ENCODE measurements around the gene UQCRC1. TPM values are rescaled to one million over a fixed set of nuclear protein-coding genes. Genes with fewer than 3 reads are reported as not detected.

The UQCRC1 gene
- total RNA-seq, 1 experiment from 2014 or later: 413 TPM

DNA sequence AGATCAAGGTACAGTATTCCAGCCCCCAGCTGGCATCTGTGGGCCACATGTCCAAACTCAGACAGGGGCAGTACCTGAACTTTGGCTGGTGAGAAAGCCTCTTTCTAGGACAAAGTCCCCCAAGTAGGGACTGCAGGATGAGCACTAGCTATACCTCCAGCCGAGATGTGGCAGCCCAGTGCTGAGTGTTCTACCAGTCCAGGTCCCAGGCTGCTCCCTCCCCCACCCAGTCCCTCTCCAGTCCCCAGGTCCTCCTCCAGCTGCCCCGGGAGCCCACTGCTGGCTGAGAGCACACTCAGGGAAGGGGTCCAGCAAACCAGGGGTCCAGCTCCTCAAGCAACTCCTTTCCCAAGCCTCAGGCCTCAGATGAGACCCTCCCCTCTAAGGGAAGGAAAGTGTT, 24.3 kb upstream of the UQCRC1 start:
- no TSS peak for BruUV-seq (replicated peaks)
- Mint-ChIP-seq H3K36me3 (ENCODE audit: insufficient read depth, unreplicated experiment) (peaks cover 37% of the 10 kb centered on the region), H3K4me1 (ENCODE audit: insufficient read depth, unreplicated experiment) (peaks cover 10% of the 10 kb centered on the region), H3K4me3 (ENCODE audit: unreplicated experiment) (peak overlapping the region; percentile 84), H3K9me3 (ENCODE audit: unreplicated experiment) (no peaks in the 10 kb centered on the region), H3K27me3 (ENCODE audit: insufficient read depth, unreplicated experiment) (no peaks in the 10 kb centered on the region), H3K27ac (ENCODE audit: low read depth, unreplicated experiment) (peak overlapping the region; percentile 85)
- no peak for DNase-seq (ENCODE audit: unreplicated experiment)
- CTCF ChIA-PET: interaction anchor here (0.7 to 3.4 kb wide), 5 partner anchors 13 to 35 kb away, joined by 3 to 22 read pairs (median 12); partner anchors contain the start of gene CELSR3
- TF ChIP-seq, protein P1, sequence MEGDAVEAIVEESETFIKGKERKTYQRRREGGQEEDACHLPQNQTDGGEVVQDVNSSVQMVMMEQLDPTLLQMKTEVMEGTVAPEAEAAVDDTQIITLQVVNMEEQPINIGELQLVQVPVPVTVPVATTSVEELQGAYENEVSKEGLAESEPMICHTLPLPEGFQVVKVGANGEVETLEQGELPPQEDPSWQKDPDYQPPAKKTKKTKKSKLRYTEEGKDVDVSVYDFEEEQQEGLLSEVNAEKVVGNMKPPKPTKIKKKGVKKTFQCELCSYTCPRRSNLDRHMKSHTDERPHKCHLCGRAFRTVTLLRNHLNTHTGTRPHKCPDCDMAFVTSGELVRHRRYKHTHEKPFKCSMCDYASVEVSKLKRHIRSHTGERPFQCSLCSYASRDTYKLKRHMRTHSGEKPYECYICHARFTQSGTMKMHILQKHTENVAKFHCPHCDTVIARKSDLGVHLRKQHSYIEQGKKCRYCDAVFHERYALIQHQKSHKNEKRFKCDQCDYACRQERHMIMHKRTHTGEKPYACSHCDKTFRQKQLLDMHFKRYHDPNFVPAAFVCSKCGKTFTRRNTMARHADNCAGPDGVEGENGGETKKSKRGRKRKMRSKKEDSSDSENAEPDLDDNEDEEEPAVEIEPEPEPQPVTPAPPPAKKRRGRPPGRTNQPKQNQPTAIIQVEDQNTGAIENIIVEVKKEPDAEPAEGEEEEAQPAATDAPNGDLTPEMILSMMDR (IDR thresholded peaks at IDR 0.05; ENCODE audit: unreplicated experiment): no peak
- intact Hi-C loops (cut with micrococcal nuclease): loop anchor here (2.0 kb wide), 1 partner anchor 51 kb away; the partner anchor contains the start of gene NCKIPSD
- POLR2A ChIA-PET: interaction anchor here (0.7 to 4.1 kb wide), 8 partner anchors 11 to 193 kb away, joined by 4 to 93 read pairs (median 32); partner anchors contain the start of genes CCDC51, CELSR3, COL7A1 and PFKFB4

DNA sequence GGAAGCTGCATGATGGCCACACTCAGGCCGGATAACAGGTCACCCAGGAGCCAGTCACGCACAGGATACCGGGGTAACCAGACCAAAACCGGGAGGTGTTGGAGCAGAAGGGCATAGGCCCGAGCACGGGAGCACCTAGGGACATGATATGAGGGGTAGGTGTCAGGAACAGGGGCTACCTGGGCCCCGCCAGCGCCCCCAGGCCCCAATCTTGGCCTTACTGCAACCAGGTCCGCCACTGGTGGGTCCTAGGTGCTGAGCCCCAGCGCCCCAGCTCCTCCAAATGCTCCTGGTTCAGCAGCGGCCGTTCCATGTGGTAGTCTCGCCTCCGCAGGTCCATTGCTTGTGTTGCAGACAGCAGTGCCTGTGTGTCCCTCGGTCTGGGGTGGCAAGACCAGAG, 23.8 kb upstream of the UQCRC1 start:
- CTCF ChIA-PET: interaction anchor here (0.9 to 3.4 kb wide), 3 partner anchors 20 to 35 kb away, joined by 3 to 22 read pairs (median 12); no protein-coding TSS in a partner anchor
- Mint-ChIP-seq H3K4me1 (ENCODE audit: insufficient read depth, unreplicated experiment) (peaks cover 10% of the 10 kb centered on the region), H3K27ac (ENCODE audit: low read depth, unreplicated experiment) (peak overlapping the region; percentile 85), H3K4me3 (ENCODE audit: unreplicated experiment) (peak overlapping the region; percentile 84), H3K36me3 (ENCODE audit: insufficient read depth, unreplicated experiment) (peaks cover 41% of the 10 kb centered on the region), H3K27me3 (ENCODE audit: insufficient read depth, unreplicated experiment) (no peaks in the 10 kb centered on the region), H3K9me3 (ENCODE audit: unreplicated experiment) (no peaks in the 10 kb centered on the region)
- BruUV-seq (replicated peaks): no TSS peak
- POLR2A ChIA-PET: interaction anchor here (3.6 to 4.1 kb wide), 3 partner anchors 11 to 35 kb away, joined by 50 to 93 read pairs (median 88); partner anchors contain the start of genes CELSR3, COL7A1 and TMEM89
- TF ChIP-seq, protein P1 (IDR thresholded peaks at IDR 0.05; ENCODE audit: unreplicated experiment): no peak
- no peak for DNase-seq (ENCODE audit: unreplicated experiment)
- intact Hi-C loops (cut with micrococcal nuclease): no loop called here

DNA sequence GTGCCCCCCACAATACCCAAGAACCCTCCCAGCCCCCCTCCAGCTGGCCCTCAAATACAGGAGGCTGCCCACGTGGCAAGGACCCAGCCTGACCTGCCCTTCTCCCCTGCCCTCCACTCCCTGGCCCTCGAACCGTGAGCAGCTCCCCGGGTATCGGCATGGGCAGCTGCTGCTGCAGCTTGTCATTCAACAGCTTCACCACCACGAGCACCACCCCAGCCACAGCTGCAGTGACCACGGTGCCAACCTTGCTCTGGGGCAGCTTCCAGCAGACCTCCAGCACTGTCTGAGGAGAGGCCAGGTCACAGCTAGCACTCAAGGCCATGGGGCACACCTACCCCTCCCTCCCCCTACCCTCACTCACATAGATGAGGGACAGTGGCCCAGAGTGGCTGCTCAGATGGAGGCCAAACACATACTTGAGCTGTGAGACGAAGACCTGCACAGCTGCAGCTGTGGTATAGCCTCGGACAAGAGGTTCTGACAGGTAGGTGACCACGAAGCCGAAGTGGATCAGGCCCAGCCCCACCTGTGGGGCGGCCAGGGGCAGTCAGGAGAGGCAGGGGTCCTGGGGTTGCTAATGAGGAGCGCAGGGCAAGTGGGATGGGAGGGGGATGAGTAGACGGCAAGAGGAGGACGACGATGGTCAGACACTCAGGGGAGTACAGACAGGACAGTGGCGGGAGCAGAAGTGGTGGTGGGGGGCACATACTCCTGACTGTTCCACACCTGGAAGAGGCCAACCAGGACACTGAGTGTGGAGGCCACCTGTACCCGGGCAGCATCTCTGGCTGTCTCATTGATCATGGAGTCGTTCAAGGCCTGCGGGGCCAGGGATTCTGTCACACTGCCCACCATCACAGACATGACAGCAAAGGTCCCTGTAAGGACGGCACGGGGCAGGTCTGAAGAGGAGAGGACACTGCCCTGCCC, 22.3 kb upstream of the UQCRC1 start:
- Mint-ChIP-seq H3K36me3 (ENCODE audit: insufficient read depth, unreplicated experiment) (peaks cover 49% of the 10 kb centered on the region), H3K4me1 (ENCODE audit: insufficient read depth, unreplicated experiment) (peaks cover 10% of the 10 kb centered on the region), H3K27me3 (ENCODE audit: insufficient read depth, unreplicated experiment) (no peaks in the 10 kb centered on the region), H3K4me3 (ENCODE audit: unreplicated experiment) (no peak overlapping the region), H3K27ac (ENCODE audit: low read depth, unreplicated experiment) (peak overlapping the region; percentile 69), H3K9me3 (ENCODE audit: unreplicated experiment) (no peaks in the 10 kb centered on the region)
- DNase-seq (ENCODE audit: unreplicated experiment): no peak
- TF ChIP-seq, protein P1 (IDR thresholded peaks at IDR 0.05; ENCODE audit: unreplicated experiment): no peak
- intact Hi-C loops (cut with micrococcal nuclease): no loop called here
- CTCF ChIA-PET: interaction anchor here (1.4 kb wide), 1 partner anchor 108 kb away, joined by 3 read pairs; no protein-coding TSS in a partner anchor
- POLR2A ChIA-PET: interaction anchor here (0.6 to 1.2 kb wide), 3 partner anchors 11 to 33 kb away, joined by 3 to 4 read pairs (median 3); no protein-coding TSS in a partner anchor
- no TSS peak for BruUV-seq (replicated peaks)

DNA sequence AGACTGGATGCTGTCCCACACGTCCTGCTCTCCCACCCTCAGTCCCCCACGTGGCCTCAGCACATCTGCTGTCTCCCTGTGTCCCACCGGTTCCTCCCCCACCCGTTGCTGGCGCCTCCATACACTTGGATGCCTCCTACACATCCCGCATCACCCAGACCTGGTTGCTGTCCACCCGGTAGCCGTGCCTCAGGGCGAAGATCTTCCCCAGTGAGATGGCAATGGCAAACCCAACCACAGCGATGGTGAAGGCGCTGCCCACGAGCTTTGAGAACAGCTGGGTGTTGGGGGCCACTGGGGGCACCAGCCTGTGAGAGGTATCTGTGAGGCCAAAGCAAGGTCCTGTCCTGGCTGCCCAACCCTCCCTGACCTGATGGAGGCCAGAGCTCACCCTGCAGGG, 21.4 kb upstream of the UQCRC1 start:
- no TSS peak for BruUV-seq (replicated peaks)
- ChIA-PET POLR2A (interaction anchor here (0.8 to 1.2 kb wide), 2 partner anchors 12 to 32 kb away, joined by 3 to 4 read pairs; no protein-coding TSS in a partner anchor), CTCF (interaction anchor here (1.4 kb wide), 1 partner anchor 109 kb away, joined by 3 read pairs; no protein-coding TSS in a partner anchor)
- no peaks in the 10 kb centered on the region for H3K27me3 Mint-ChIP-seq (ENCODE audit: insufficient read depth, unreplicated experiment)
- H3K4me3 Mint-ChIP-seq (ENCODE audit: unreplicated experiment): no peak overlapping the region
- DNase-seq (ENCODE audit: unreplicated experiment): no peak
- intact Hi-C loops (cut with micrococcal nuclease): no loop called here
- H3K36me3 Mint-ChIP-seq (ENCODE audit: insufficient read depth, unreplicated experiment): peaks cover 59% of the 10 kb centered on the region
- H3K4me1 Mint-ChIP-seq (ENCODE audit: insufficient read depth, unreplicated experiment): peaks cover 10% of the 10 kb centered on the region
- TF ChIP-seq, protein P1 (IDR thresholded peaks at IDR 0.05; ENCODE audit: unreplicated experiment): no peak
- H3K27ac Mint-ChIP-seq (ENCODE audit: low read depth, unreplicated experiment): peak overlapping the region; percentile 69
- no peaks in the 10 kb centered on the region for H3K9me3 Mint-ChIP-seq (ENCODE audit: unreplicated experiment)
